Measurements from ENCODE around the gene SSTR4.

SSTR4 gene

DNA sequence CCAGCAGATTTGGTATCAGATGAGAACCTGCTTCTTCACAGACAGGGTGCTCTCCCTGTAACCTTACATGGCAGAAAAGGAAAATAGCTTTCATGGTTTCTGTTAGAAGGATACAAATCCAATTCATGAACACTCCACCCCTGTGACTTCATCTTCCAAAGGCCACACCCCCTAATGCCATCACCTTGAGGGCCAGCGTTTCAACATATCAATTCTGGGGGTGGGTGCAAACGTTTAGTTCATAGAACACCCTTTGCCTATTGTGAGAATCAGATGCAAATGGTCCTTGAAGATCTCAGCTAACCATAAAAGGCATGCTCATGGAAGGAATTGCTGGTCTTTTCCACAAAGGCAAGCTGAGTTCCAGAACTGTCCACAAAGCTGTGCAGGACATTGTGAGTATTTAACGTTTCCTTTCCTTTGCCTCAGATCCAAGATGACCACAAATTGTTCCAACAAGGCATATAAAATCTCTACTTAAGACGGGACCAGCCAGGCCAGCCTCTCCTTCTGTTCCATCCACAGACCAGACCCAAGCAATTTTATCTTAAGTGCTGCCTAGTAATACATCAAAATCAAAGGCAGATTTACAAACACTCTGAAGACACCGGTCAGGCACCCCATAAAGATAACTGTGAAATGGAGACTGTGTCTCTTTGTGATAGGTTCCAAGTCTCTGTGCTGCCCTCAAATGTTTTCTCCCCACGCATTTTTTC is 34.7 kb upstream of the SSTR4 start:
- H3K27ac ChIP-seq = no peak overlapping the region
- TF ChIP-seq, protein P1, sequence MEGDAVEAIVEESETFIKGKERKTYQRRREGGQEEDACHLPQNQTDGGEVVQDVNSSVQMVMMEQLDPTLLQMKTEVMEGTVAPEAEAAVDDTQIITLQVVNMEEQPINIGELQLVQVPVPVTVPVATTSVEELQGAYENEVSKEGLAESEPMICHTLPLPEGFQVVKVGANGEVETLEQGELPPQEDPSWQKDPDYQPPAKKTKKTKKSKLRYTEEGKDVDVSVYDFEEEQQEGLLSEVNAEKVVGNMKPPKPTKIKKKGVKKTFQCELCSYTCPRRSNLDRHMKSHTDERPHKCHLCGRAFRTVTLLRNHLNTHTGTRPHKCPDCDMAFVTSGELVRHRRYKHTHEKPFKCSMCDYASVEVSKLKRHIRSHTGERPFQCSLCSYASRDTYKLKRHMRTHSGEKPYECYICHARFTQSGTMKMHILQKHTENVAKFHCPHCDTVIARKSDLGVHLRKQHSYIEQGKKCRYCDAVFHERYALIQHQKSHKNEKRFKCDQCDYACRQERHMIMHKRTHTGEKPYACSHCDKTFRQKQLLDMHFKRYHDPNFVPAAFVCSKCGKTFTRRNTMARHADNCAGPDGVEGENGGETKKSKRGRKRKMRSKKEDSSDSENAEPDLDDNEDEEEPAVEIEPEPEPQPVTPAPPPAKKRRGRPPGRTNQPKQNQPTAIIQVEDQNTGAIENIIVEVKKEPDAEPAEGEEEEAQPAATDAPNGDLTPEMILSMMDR (IDR thresholded peaks at IDR 0.05) = no peak
- no peak for TF ChIP-seq ZFX (IDR thresholded peaks at IDR 0.05; ENCODE audit: borderline replicate concordance)

DNA sequence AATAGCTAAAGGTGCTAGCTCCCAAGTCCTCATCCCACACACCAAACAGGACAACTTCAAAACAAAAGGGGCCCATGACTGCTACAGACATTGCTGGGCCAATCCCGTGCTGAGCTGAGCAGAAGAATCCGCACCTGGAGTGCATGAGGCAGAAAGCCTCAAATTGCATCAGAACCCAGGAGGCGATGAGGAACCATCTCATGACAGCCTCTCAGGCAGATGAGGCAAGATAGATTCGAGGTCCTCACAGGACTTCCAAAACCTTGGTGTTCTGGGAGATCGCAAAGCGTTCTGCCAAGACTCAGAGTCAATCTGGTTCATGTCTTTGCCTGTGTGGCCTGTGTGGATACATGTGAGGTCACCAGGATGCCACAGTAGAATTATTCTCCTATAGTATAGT is 32.8 kb upstream of the SSTR4 start:
- TF ChIP-seq ZFX (IDR thresholded peaks at IDR 0.05; ENCODE audit: borderline replicate concordance) = no peak
- TF ChIP-seq, protein P1 (IDR thresholded peaks at IDR 0.05) = no peak
- H3K27ac ChIP-seq = no peak overlapping the region

DNA sequence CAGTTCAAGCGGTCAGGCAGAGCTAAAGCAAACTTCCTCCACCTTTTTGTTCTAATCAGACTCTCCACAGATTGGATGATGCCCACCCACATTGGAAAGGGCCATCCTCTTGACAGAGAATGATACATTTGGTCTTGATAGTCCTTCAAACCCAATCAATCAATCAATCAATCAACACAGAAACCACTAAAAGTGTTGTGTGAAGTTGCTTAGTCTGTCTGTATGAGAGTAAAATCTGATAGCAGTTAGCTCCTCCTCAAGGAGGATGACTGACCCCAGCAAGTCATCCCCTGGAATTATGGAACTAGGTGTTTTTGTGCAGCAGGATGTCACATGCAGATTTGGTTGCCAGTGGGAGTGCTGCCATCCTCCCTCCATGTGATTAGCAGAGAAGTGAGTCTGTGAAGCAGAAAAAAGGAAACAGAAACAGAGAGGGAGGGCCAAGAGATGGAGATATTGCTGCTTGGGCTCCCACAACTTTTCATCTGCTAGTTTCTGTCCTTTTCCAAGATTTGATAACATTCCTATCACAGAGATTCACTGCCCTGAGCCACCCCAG is 32.0 kb upstream of the SSTR4 start:
- TF ChIP-seq, protein P1 (IDR thresholded peaks at IDR 0.05) = no peak
- TF ChIP-seq ZFX (IDR thresholded peaks at IDR 0.05; ENCODE audit: borderline replicate concordance) = no peak
- H3K27ac ChIP-seq = no peak overlapping the region

DNA sequence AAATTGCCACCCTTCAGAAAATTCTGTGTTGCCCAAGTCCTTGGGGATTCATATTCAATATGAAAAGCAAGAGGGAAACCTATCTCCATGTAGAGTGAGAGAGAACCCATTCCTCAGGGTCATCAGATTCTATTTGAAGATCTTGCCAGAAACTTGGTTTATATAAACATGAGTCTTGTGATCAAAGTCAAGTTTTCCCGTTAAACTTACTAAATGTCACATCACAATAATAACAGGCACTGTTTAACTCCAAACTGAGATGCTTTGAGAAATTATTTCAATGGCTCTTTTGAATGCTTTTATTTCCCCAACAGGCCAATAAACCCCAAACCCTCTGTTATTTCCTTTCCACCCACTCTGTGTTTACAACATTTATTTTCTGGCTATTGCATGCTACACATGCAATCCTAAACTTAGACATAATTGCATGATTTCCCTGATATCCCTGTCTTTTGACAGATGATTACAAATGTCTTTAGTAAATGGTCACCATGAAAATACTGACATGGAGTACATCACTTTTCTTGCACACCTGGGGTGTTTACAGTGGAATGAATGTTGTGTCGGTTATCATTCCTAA is 31.1 kb upstream of the SSTR4 start:
- no peak for TF ChIP-seq ZFX (IDR thresholded peaks at IDR 0.05; ENCODE audit: borderline replicate concordance)
- TF ChIP-seq, protein P1 (IDR thresholded peaks at IDR 0.05) = no peak
- no peak overlapping the region for H3K27ac ChIP-seq

DNA sequence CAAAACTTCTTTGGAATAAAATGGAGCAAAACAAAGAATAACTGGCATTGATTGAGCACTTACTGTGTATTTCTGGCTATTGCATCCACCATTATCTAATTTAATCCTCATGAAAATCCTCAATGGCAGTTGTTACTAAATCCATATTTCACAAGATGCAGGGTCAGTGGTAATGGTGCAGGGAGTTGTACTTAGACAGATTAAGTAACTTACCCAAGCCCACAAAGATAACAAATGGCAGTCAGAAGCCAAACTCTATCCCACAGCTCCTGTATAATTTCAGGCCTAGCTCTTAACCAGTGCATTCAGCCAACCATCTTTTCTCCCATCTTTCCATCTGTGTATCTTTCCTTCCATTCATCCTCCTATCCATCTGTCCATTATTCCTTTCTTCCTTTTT is 29.3 kb upstream of the SSTR4 start:
- H3K27ac ChIP-seq = no peak overlapping the region
- TF ChIP-seq, protein P1 (IDR thresholded peaks at IDR 0.05) = no peak
- TF ChIP-seq ZFX (IDR thresholded peaks at IDR 0.05; ENCODE audit: borderline replicate concordance) = no peak

DNA sequence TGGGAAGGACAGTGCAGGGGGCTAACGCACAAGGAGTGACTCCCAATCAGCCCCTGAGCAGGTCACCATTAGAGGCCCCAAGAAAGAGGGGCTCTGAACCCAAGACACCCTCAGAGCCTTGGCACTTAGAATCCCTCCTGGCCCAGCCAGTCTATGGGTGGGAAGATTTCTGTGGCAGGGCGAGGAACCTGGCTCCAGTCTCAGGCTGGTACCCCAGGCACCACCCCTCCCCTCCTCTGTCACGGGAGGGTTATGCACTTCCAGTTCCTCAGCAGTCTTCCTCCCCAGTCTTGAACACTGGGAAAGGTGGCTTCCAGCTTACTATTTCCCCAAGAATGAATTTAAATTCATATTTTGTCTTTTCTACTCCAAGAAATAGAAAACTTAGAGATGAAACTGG is 27.6 kb upstream of the SSTR4 start:
- no peak overlapping the region for H3K27ac ChIP-seq
- TF ChIP-seq ZFX (IDR thresholded peaks at IDR 0.05; ENCODE audit: borderline replicate concordance) = no peak
- TF ChIP-seq, protein P1 (IDR thresholded peaks at IDR 0.05) = no peak
